GM19025 (cell line): ENCODE results near the gene FMNL2.

Experiments
- ATAC-seq: cut with Tn5 transposase; IDR thresholded peaks from one replicate; pipeline ENCODE4 v1.9.1; 2021; ENCODE audit warnings: mild to moderate bottlenecking, low read depth, moderate library complexity; ENCODE audit not compliant: unreplicated experiment

FMNL2 gene

GRCh38 chr2:152624805-152625204 lies 289.8 kb downstream of the FMNL2 start:
- no peak for ATAC-seq

- ATAC-seq, result no peak
Observed at GRCh38 chr2:152626911-152627339, 292.0 kb downstream of the FMNL2 start.

GRCh38 chr2:152627351-152627957 lies 292.5 kb downstream of the FMNL2 start:
- no peak for ATAC-seq

- no peak for ATAC-seq
Observed at GRCh38 chr2:152629202-152629601, 294.2 kb downstream of the FMNL2 start.

- ATAC-seq, result no peak
Observed at GRCh38 chr2:152630466-152630865, 295.5 kb downstream of the FMNL2 start.

GRCh38 chr2:152632736-152633135 lies 297.8 kb downstream of the FMNL2 start:
- ATAC-seq, result no peak

- peak; percentile 50 for ATAC-seq
Observed at GRCh38 chr2:152635635-152636298, 300.8 kb downstream of the FMNL2 start.

- no peak for ATAC-seq
Observed at GRCh38 chr2:152637251-152637650, 302.3 kb downstream of the FMNL2 start.

GRCh38 chr2:152638056-152638455 lies 303.1 kb downstream of the FMNL2 start:
- no peak for ATAC-seq

- no peak for ATAC-seq
Observed at GRCh38 chr2:152638590-152638989, 303.6 kb downstream of the FMNL2 start.

- ATAC-seq, result no peak
Observed at GRCh38 chr2:152644189-152644873, 309.4 kb downstream of the FMNL2 start.

GRCh38 chr2:152646264-152646663 lies 311.3 kb downstream of the FMNL2 start:
- no peak for ATAC-seq

GRCh38 chr2:152646775-152647174 lies 311.8 kb downstream of the FMNL2 start:
- ATAC-seq, result no peak

- ATAC-seq, result no peak
Observed at GRCh38 chr2:152647552-152647951, 312.6 kb downstream of the FMNL2 start.

GRCh38 chr2:152648336-152648735 lies 313.4 kb downstream of the FMNL2 start:
- ATAC-seq, result no peak

- no peak for ATAC-seq
Observed at GRCh38 chr2:152649997-152650396, 315.0 kb downstream of the FMNL2 start.

- no peak for ATAC-seq
Observed at GRCh38 chr2:152650768-152651371, 315.9 kb downstream of the FMNL2 start.

GRCh38 chr2:152651834-152652233 lies 316.9 kb downstream of the FMNL2 start:
- no peak for ATAC-seq

GRCh38 chr2:152655880-152656279 lies 320.9 kb downstream of the FMNL2 start:
- no peak for ATAC-seq

GRCh38 chr2:152657043-152657442 lies 322.1 kb downstream of the FMNL2 start:
- ATAC-seq, result peak; percentile 61

GRCh38 chr2:152658221-152658620 lies 323.2 kb downstream of the FMNL2 start:
- no peak for ATAC-seq
